ENCODE results near the gene RSRC1. TPM values are rescaled to one million over a fixed set of nuclear protein-coding genes. Genes with fewer than 3 reads are reported as not detected.

Gene RSRC1
- total and polyA plus RNA-seq, 2 experiments from 2014 or later = 22.6 to 34.1 TPM

- no peaks in the 10 kb centered on the region for H3K79me2 ChIP-seq
- 63% methylated on average over 1 of the region's 1 CpG for WGBS (ENCODE audit: low lambda C conversion rate, missing lambda C conversion rate)
- H3K4me2 ChIP-seq = no peak overlapping the region
- no peaks in the 10 kb centered on the region for H3K9me2 ChIP-seq (replicated peaks; ENCODE audit: insufficient read depth)
- no peak overlapping the region for H3K27ac ChIP-seq
- TF ChIP-seq, protein P1, sequence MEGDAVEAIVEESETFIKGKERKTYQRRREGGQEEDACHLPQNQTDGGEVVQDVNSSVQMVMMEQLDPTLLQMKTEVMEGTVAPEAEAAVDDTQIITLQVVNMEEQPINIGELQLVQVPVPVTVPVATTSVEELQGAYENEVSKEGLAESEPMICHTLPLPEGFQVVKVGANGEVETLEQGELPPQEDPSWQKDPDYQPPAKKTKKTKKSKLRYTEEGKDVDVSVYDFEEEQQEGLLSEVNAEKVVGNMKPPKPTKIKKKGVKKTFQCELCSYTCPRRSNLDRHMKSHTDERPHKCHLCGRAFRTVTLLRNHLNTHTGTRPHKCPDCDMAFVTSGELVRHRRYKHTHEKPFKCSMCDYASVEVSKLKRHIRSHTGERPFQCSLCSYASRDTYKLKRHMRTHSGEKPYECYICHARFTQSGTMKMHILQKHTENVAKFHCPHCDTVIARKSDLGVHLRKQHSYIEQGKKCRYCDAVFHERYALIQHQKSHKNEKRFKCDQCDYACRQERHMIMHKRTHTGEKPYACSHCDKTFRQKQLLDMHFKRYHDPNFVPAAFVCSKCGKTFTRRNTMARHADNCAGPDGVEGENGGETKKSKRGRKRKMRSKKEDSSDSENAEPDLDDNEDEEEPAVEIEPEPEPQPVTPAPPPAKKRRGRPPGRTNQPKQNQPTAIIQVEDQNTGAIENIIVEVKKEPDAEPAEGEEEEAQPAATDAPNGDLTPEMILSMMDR (IDR thresholded peaks at IDR 0.05; ENCODE audit: poor library complexity) = no peak
- no peak for TF ChIP-seq EZH2 (IDR thresholded peaks at IDR 0.05; ENCODE audit: borderline replicate concordance)
- H2AFZ ChIP-seq = no peak overlapping the region
- H3K9me3 ChIP-seq (ENCODE audit: low read depth) = no peaks in the 10 kb centered on the region
- no peaks in the 10 kb centered on the region for H3K4me1 ChIP-seq (ENCODE audit: insufficient read depth)
- no peaks in the 10 kb centered on the region for H3K27me3 ChIP-seq
- H4K20me1 ChIP-seq (ENCODE audit: insufficient read depth, poor library complexity, severe bottlenecking) = no peaks in the 10 kb centered on the region
- no peaks in the 10 kb centered on the region for H3K36me3 ChIP-seq (replicated peaks; ENCODE audit: insufficient read depth, low read depth)
- H3K4me3 ChIP-seq = no peak overlapping the region
- no peak for DNase-seq (ENCODE audit: low spot score)
Measured at GRCh38 chr3:158451405-158452055, 341.6 kb downstream of the RSRC1 start.

GRCh38 chr3:158452334-158452733, 342.4 kb downstream of the RSRC1 start:
- H3K9me3 ChIP-seq (ENCODE audit: low read depth) = no peaks in the 10 kb centered on the region
- H3K27ac ChIP-seq = no peak overlapping the region
- no peaks in the 10 kb centered on the region for H3K36me3 ChIP-seq (replicated peaks; ENCODE audit: insufficient read depth, low read depth)
- H4K20me1 ChIP-seq (ENCODE audit: insufficient read depth, poor library complexity, severe bottlenecking) = no peaks in the 10 kb centered on the region
- no peaks in the 10 kb centered on the region for H3K79me2 ChIP-seq
- no peak for DNase-seq (ENCODE audit: low spot score)
- H3K4me2 ChIP-seq = no peak overlapping the region
- no peak for TF ChIP-seq EZH2 (IDR thresholded peaks at IDR 0.05; ENCODE audit: borderline replicate concordance)
- TF ChIP-seq, protein P1 (IDR thresholded peaks at IDR 0.05; ENCODE audit: poor library complexity) = no peak
- no peak for TF ChIP-seq EZH2phosphoT487 (IDR thresholded peaks at IDR 0.05; ENCODE audit: low read depth, severe bottlenecking, unreplicated experiment)
- H2AFZ ChIP-seq = no peak overlapping the region
- no peak overlapping the region for H3K4me3 ChIP-seq
- H3K4me1 ChIP-seq (ENCODE audit: insufficient read depth) = no peaks in the 10 kb centered on the region
- H3K9me2 ChIP-seq (replicated peaks; ENCODE audit: insufficient read depth) = no peaks in the 10 kb centered on the region
- H3K27me3 ChIP-seq = no peaks in the 10 kb centered on the region

DNA sequence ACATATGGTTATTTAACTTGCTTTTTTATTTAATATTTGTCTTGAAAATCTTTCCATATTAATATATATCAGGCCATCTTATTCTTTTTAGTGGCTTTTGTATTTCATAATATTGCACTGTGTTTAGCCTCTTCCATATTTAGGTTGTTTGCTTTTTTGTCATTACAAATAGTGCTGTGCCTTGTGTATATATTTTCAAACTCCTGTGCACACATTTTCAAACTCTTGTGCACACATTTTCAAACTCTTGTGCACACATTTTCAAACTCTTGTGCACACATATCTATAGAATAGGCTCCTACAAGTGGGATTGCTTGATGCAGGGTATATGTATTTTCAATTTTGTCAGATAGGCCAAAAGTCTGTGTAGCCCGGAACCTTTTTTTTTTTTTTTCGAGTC, 343.1 kb downstream of the RSRC1 start:
- Histone ChIP-seq H3K9me2 (replicated peaks; ENCODE audit: insufficient read depth) (no peaks in the 10 kb centered on the region), H4K20me1 (ENCODE audit: insufficient read depth, poor library complexity, severe bottlenecking) (no peaks in the 10 kb centered on the region), H3K4me1 (ENCODE audit: insufficient read depth) (no peaks in the 10 kb centered on the region), H3K79me2 (no peaks in the 10 kb centered on the region), H2AFZ (no peak overlapping the region), H3K9me3 (ENCODE audit: low read depth) (no peaks in the 10 kb centered on the region), H3K27me3 (no peaks in the 10 kb centered on the region), H3K4me2 (no peak overlapping the region), H3K36me3 (replicated peaks; ENCODE audit: insufficient read depth, low read depth) (no peaks in the 10 kb centered on the region), H3K4me3 (no peak overlapping the region), H3K27ac (no peak overlapping the region)
- no peak for TF ChIP-seq EZH2phosphoT487 (IDR thresholded peaks at IDR 0.05; ENCODE audit: low read depth, severe bottlenecking, unreplicated experiment)
- TF ChIP-seq EZH2 (IDR thresholded peaks at IDR 0.05; ENCODE audit: borderline replicate concordance) = no peak
- TF ChIP-seq, protein P1 (IDR thresholded peaks at IDR 0.05; ENCODE audit: poor library complexity) = no peak
- DNase-seq (ENCODE audit: low spot score) = no peak
- 88% methylated on average over 2 of the region's 2 CpGs for WGBS (ENCODE audit: low lambda C conversion rate, missing lambda C conversion rate)

DNA sequence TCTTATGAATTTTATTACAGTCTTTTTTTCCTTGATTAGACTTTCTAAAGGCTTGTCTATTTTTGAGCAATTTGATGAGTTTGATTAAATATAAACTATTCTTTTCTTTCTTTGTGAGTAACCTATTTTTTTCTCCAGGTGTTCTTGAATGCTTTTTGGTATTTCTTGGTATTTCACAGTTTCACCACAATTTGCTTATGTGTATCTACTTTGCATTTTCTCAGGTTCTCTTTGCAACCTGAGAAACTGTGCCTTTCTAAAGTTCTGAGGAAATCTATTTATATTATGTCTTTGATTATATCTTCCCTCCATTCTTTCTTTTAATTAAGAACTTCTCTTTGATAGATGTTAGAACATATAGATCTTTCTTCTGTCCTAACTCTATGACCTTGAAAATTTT, 344.0 kb downstream of the RSRC1 start:
- no peaks in the 10 kb centered on the region for H3K36me3 ChIP-seq (replicated peaks; ENCODE audit: insufficient read depth, low read depth)
- H3K4me1 ChIP-seq (ENCODE audit: insufficient read depth) = no peaks in the 10 kb centered on the region
- H3K79me2 ChIP-seq = no peaks in the 10 kb centered on the region
- no peaks in the 10 kb centered on the region for H3K27me3 ChIP-seq
- TF ChIP-seq EZH2phosphoT487 (IDR thresholded peaks at IDR 0.05; ENCODE audit: low read depth, severe bottlenecking, unreplicated experiment) (no peak), EZH2 (IDR thresholded peaks at IDR 0.05; ENCODE audit: borderline replicate concordance) (no peak)
- TF ChIP-seq, protein P1 (IDR thresholded peaks at IDR 0.05; ENCODE audit: poor library complexity) = no peak
- no peak overlapping the region for H3K4me3 ChIP-seq
- H3K27ac ChIP-seq = no peak overlapping the region
- no peaks in the 10 kb centered on the region for H3K9me2 ChIP-seq (replicated peaks; ENCODE audit: insufficient read depth)
- H3K4me2 ChIP-seq = no peak overlapping the region
- H4K20me1 ChIP-seq (ENCODE audit: insufficient read depth, poor library complexity, severe bottlenecking) = no peaks in the 10 kb centered on the region
- H2AFZ ChIP-seq = no peak overlapping the region
- no peaks in the 10 kb centered on the region for H3K9me3 ChIP-seq (ENCODE audit: low read depth)
- no peak for DNase-seq (ENCODE audit: low spot score)

All from hepatocyte (in vitro differentiated cells).